Testis (tissue), 3 donors: Measurements from ENCODE around the gene ATAD2B. TPM values are rescaled to one million over a fixed set of nuclear protein-coding genes. Genes with fewer than 3 reads are reported as not detected.
"Not testable (repeated sequence)": the region's sequence is repeated elsewhere in the genome, so short reads cannot be mapped to it uniquely, and the experiment has no call there.

Source experiments
- DNase-seq: peaks from one replicate; pipeline ENCODE4 v3.0.0-alpha.2; 2019
- H3K27ac ChIP-seq, 2 donors: fragments of 200-600 bp; sonication (generic); one replicate each; pipeline ENCODE4 v1.5.1; 2019
- H3K27me3 ChIP-seq: fragments of 200-600 bp; sonication (generic); one replicate; pipeline ENCODE4 v1.5.1; 2019
- H3K36me3 ChIP-seq: fragments of 200-600 bp; sonication (generic); one replicate; pipeline ENCODE4 v1.5.1; 2017; ENCODE audit warnings: low read depth; ENCODE audit errors: missing control alignments
- H3K4me1 ChIP-seq: fragments of 200-600 bp; sonication (generic); one replicate; pipeline ENCODE4 v1.5.1; 2019
- H3K4me3 ChIP-seq, 2 donors: fragments of 200-600 bp; sonication (generic); one replicate each; pipeline ENCODE4 v1.5.1; 2017 to 2019
- H3K9me3 ChIP-seq: fragments of 200-600 bp; sonication (generic); one replicate; pipeline ENCODE4 v1.5.1; 2017
- POLR2A ChIP-seq: fragments of 450-650 bp; IDR thresholded peaks from one replicate; pipeline ENCODE4 v1.6.1; 2017; ENCODE audit warnings: antibody characterized with exemption, mild to moderate bottlenecking, moderate library complexity
- WGBS, 2 donors: methylation state at CpG; one replicate each; pipeline ENCODE4 v1.1.5; 2018; 5-methylcytosine and 5-hydroxymethylcytosine counted together
- intact Hi-C: fragments of 100-400 bp; cut with DNase I; formaldehyde crosslinking; loops from one replicate; pipeline ENCODE4 v1.15.1; 2023; ENCODE audit warnings: low total_unique reads
- polyA plus RNA-seq: library from polyadenylated mRNA; stranded (reverse); fragments of 350-450 nt; fragmentation: Illumina TruSeq; extraction: RNeasy Lipid Tissue Mini Kit (QIAGEN cat#74804); gene quantifications from one replicate; pipeline ENCODE4 v1.2.3, GENCODE V29; 2014; ENCODE audit warnings: low read depth, low replicate concordance; ENCODE audit not compliant: insufficient read depth
- total RNA-seq, 2 donors: library from RNA; depleted of rRNA; stranded (reverse); fragments of >200 nt; gene quantifications; one replicate each; pipeline ENCODE4 v1.2.3, GENCODE V29; 2016
- TF ChIP-seq, protein P1 (sequence below), 3 experiments: fragments of 450-650 bp in 2 of 3; fragments of 200-600 bp in 1 of 3; sonication (generic) in 1 of 3; IDR thresholded peaks; one replicate each; pipeline ENCODE4 v1.5.1; 2016 to 2019; ENCODE audit warnings: antibody characterized with exemption in 3 of 3, mild to moderate bottlenecking in 2 of 3, moderate library complexity in 1 of 3

Gene ATAD2B
- total and polyA plus RNA-seq, 3 donors from 2014 or later = 11.7 to 32.3 (median 23.2) TPM

DNA sequence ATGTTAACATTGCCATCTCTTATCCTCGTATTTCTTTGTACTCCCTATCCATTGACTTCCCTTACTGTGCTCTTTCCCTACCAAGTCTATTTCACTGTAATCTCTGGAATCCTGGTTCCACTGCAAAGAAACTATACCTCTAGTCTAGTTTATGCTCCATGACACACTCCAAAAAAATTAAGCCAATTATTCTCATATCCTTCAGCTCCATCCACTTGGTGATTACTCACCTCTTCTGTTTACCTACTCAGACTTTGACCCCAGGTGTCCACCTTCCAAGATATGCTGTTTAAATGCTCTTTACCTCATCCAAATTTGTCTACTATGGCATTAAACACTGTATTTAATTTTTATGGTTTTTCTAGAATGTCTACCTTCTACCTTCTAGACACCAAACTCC, 137.9 kb downstream of the ATAD2B start:
- TF ChIP-seq, protein P1, sequence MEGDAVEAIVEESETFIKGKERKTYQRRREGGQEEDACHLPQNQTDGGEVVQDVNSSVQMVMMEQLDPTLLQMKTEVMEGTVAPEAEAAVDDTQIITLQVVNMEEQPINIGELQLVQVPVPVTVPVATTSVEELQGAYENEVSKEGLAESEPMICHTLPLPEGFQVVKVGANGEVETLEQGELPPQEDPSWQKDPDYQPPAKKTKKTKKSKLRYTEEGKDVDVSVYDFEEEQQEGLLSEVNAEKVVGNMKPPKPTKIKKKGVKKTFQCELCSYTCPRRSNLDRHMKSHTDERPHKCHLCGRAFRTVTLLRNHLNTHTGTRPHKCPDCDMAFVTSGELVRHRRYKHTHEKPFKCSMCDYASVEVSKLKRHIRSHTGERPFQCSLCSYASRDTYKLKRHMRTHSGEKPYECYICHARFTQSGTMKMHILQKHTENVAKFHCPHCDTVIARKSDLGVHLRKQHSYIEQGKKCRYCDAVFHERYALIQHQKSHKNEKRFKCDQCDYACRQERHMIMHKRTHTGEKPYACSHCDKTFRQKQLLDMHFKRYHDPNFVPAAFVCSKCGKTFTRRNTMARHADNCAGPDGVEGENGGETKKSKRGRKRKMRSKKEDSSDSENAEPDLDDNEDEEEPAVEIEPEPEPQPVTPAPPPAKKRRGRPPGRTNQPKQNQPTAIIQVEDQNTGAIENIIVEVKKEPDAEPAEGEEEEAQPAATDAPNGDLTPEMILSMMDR (IDR thresholded peaks at IDR 0.05) = no peak
- no peak for TF ChIP-seq POLR2A
- intact Hi-C loops = no loop called here
- Histone ChIP-seq H3K27ac (no peak overlapping the region), H3K9me3 (no peaks in the 10 kb centered on the region), H3K36me3 (no peaks in the 10 kb centered on the region), H3K27me3 (no peaks in the 10 kb centered on the region), H3K4me1 (no peaks in the 10 kb centered on the region), H3K4me3 (no peak overlapping the region)
- WGBS, 2 donors = 75 to 92% methylated on average over 1 of the region's 1 CpG
- DNase-seq = no peak

DNA sequence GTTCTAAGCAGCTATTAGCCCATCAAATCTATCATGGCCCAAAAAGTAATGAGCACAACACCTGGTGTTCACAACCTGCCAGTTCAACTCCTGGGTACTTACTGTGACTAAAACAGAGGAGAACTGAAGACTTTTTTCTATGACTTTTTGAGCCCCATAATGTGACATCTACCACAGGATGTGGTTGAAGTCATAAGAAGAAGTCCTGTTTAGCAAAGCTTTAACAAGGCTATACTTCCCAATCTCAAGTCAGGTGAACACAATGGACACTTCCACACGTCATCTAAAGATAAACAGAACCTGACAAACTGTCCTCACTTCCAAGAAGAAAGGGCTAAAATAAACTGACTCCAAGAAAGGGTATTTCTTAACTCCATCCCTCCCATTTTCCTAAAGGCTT, 138.8 kb downstream of the ATAD2B start:
- intact Hi-C loops = no loop called here

DNA sequence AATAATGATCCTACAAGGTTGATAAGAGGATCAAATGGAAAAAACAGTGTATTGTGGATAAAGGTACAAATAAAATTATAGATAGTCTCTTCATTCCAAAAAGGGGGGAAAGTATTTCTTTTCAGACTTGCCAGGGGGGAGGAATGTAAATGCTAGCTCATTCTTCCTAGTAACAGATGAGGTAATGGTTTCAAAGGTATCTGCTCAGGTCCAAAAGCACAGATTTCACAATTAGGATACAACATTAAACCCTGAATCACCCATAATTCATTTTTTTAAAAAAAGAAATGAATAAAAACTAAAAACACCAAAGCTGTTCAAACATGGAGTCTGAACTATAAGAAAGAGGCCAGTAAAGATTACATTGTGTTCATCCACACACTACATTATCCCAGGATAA, 142.0 kb downstream of the ATAD2B start:
- intact Hi-C loops = no loop called here
- no peak for TF ChIP-seq POLR2A
- Histone ChIP-seq H3K4me3 (no peak overlapping the region), H3K27ac (no peak overlapping the region), H3K9me3 (no peaks in the 10 kb centered on the region), H3K36me3 (no peaks in the 10 kb centered on the region), H3K4me1 (no peaks in the 10 kb centered on the region), H3K27me3 (no peaks in the 10 kb centered on the region)
- no peak for DNase-seq

More for the DNA sequence above, 138.8 kb downstream of the ATAD2B start:
- WGBS, 2 donors = 56 to 70% methylated on average over 1 of the region's 1 CpG
- TF ChIP-seq POLR2A = no peak
- TF ChIP-seq, protein P1 (IDR thresholded peaks at IDR 0.05) = no peak
- no peaks in the 10 kb centered on the region for H3K36me3 ChIP-seq
- no peak overlapping the region for H3K27ac ChIP-seq
- no peaks in the 10 kb centered on the region for H3K4me1 ChIP-seq
- no peaks in the 10 kb centered on the region for H3K27me3 ChIP-seq
- no peak overlapping the region for H3K4me3 ChIP-seq
- H3K9me3 ChIP-seq = no peaks in the 10 kb centered on the region
- DNase-seq = no peak

DNA sequence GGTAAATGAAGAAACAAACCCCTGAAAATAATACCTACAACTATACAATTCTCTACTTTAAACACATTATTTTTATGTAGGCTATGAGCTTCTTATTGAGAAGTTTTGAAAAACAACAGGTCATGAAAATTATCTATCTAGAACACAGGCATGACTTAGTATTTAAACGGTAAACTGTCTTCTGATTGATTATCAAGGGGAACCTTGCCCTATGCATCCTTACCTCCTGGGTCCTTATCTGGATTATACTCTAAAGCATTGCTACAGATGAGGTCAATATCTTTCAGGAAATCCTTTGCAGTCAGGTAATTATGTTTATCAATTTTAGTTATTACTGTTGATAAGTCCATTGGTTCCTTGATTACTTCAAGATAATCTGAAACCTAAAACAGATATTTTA, 144.3 kb downstream of the ATAD2B start:
- Histone ChIP-seq H3K27me3 (no peaks in the 10 kb centered on the region), H3K9me3 (no peaks in the 10 kb centered on the region), H3K4me3 (no peak overlapping the region), H3K27ac (no peak overlapping the region), H3K4me1 (no peaks in the 10 kb centered on the region), H3K36me3 (no peaks in the 10 kb centered on the region)
- no peak for DNase-seq
- intact Hi-C loops = no loop called here
- 89 to 97% methylated on average over 1 of the region's 1 CpG for WGBS, 2 donors
- TF ChIP-seq, protein P1 (IDR thresholded peaks at IDR 0.05) = no peak
- no peak for TF ChIP-seq POLR2A

DNA sequence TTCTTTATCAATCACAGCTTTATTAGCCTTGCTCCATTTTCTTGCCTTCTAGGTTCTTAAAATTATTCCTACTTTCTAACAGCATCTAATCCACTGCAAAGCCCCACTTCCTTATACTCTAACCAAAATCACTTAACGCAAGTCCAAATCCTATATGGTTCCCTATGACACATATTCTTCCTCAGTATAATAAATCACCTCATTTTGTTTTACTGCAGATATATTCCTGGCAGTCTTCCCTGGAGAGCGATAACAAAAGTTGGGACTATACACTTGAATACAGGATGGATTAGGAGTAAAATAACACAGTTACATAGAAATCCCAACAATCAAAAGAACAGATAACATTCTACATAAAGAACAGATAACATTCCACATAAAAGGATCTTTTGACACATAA, 144.8 kb downstream of the ATAD2B start:
- Histone ChIP-seq H3K4me3 (no peak overlapping the region), H3K27ac (no peak overlapping the region), H3K9me3 (no peaks in the 10 kb centered on the region), H3K4me1 (no peaks in the 10 kb centered on the region), H3K27me3 (no peaks in the 10 kb centered on the region), H3K36me3 (no peaks in the 10 kb centered on the region)
- no peak for DNase-seq
- TF ChIP-seq POLR2A = no peak
- TF ChIP-seq, protein P1 (IDR thresholded peaks at IDR 0.05) = no peak
- 92 to 95% methylated on average over 2 of the region's 2 CpGs for WGBS, 2 donors
- intact Hi-C loops = no loop called here

DNA sequence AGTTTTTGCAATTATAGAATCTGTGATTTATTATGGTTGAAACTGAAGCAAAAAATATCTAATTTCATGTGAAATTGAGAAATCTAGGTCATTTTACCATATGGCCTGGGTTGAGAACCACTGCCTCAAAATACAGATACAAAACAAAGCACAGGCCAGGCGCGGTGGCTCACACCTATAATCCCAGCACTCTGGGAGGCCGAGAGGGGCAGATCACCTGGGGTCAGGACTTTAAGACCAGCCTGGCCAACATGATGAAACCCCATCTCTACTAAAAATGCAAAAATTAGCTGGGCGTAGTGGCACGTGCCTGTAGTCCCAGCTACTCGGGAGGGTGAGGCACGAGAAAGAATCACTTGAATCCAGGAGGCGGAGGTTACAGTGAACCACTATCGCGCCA, 146.5 kb downstream of the ATAD2B start:
- H3K27me3 ChIP-seq, H3K4me1 ChIP-seq, H3K27ac ChIP-seq, H3K9me3 ChIP-seq, intact Hi-C loops, H3K36me3 ChIP-seq, H3K4me3 ChIP-seq, DNase-seq: not testable (repeated sequence)
- WGBS, 2 donors = 89 to 98% methylated on average over 10 of the region's 10 CpGs
